H1 (cell line): ENCODE results near the gene CDRT4. TPM values are rescaled to one million over a fixed set of nuclear protein-coding genes. Genes with fewer than 3 reads are reported as not detected.

Experiments
- CTCF ChIA-PET: fragments of 300-600 bp; sonication (Branson Sonifier 250); formaldehyde crosslinking; loops from one replicate; lab custom pipeline; 2021; ENCODE audit not compliant: partially characterized antibody; lab: Charles Lee
- POLR2A ChIA-PET: fragments of 300-600 bp; sonication (Branson Sonifier 250); formaldehyde crosslinking; loops from one replicate; lab custom pipeline; 2021; ENCODE audit warnings: inconsistent platforms; ENCODE audit not compliant: partially characterized antibody; lab: Charles Lee
- DNase-seq, 2 experiments: peaks; one replicate each; pipeline versions ENCODE4 v3.0.0 to v3.0.0-alpha.2; 2010 to 2022; ENCODE audit warnings: low spot score in 2 of 2, low read depth in 1 of 2, mixed read lengths in 1 of 2
- FAIRE-seq: peaks from 2 replicates; lab custom pipeline; 2011; peaks lifted over from hg19 to GRCh38; lab: Jason Lieb, UNC
- H2AFZ ChIP-seq: 2 replicates; pipeline ENCODE4 v1.8.1; 2012; ENCODE audit warnings: low read length, inconsistent platforms
- H2AK5ac ChIP-seq: 2 replicates; pipeline ENCODE4 v1.6.1; 2013; ENCODE audit warnings: low read depth, low read length
- H2BK120ac ChIP-seq: replicated peaks from 2 replicates; pipeline ENCODE3; 2013; ENCODE audit warnings: low read depth, low read length, inconsistent platforms
- H2BK12ac ChIP-seq: 2 replicates; pipeline ENCODE4 v1.6.1; 2013; ENCODE audit warnings: low read depth, low read length
- H2BK15ac ChIP-seq: 2 replicates; pipeline ENCODE4 v1.6.1; 2013; ENCODE audit warnings: low read length
- H2BK20ac ChIP-seq: 2 replicates; pipeline ENCODE4 v1.6.1; 2013; ENCODE audit warnings: low read length
- H2BK5ac ChIP-seq: 2 replicates; pipeline ENCODE4 v1.6.1; 2013; ENCODE audit warnings: low read depth, low read length
- H3K14ac ChIP-seq: 2 replicates; pipeline ENCODE4 v1.6.1; 2013; ENCODE audit warnings: inconsistent platforms; ENCODE audit not compliant: insufficient read length
- H3K18ac ChIP-seq: 2 replicates; pipeline ENCODE4 v1.6.1; 2013; ENCODE audit warnings: low read length; ENCODE audit errors: extremely low read depth
- H3K23ac ChIP-seq: 2 replicates; pipeline ENCODE4 v1.6.1; 2013; ENCODE audit warnings: inconsistent platforms; ENCODE audit not compliant: insufficient read length
- H3K23me2 ChIP-seq: 2 replicates; pipeline ENCODE4 v1.6.1; 2013; ENCODE audit warnings: low read depth, low read length
- H3K27ac ChIP-seq: 2 replicates; pipeline ENCODE4 v1.6.1; 2011; ENCODE audit warnings: low read depth, low read length, inconsistent platforms
- H3K27me3 ChIP-seq, 4 experiments: replicated peaks in 1 of 4; 1 replicate in 1 of 4; 2 replicates in 3 of 4; pipeline versions ENCODE4 v1.6.1 to v1.8.1; 2011 to 2013; ENCODE audit warnings: low read length in 3 of 4, mild to moderate bottlenecking in 3 of 4, inconsistent platforms in 2 of 4, mixed read lengths in 2 of 4, moderate library complexity in 1 of 4; ENCODE audit not compliant: control insufficient read depth in 3 of 4, insufficient read depth in 3 of 4; ENCODE audit errors: extremely low read depth in 1 of 4
- H3K36me3 ChIP-seq, 4 experiments: 2 replicates each; pipeline versions ENCODE4 v1.6.1 to v1.8.1; 2011 to 2013; ENCODE audit warnings: mild to moderate bottlenecking in 4 of 4, low read length in 3 of 4, moderate library complexity in 2 of 4, control low read depth in 1 of 4, inconsistent platforms in 1 of 4; ENCODE audit not compliant: insufficient read depth in 4 of 4, control insufficient read depth in 2 of 4
- H3K4ac ChIP-seq: replicated peaks from 2 replicates; pipeline ENCODE3; 2013; ENCODE audit warnings: low read length, low read depth, mixed read lengths, inconsistent platforms; ENCODE audit not compliant: insufficient read length
- H3K4me1 ChIP-seq, 4 experiments: replicated peaks in 1 of 4; 1 replicate in 1 of 4; 2 replicates in 3 of 4; pipeline versions ENCODE4 v1.6.1 to v1.8.1; 2011 to 2013; ENCODE audit warnings: low read length in 3 of 4, inconsistent platforms in 2 of 4, mixed read lengths in 1 of 4; ENCODE audit not compliant: insufficient read depth in 4 of 4, control insufficient read depth in 3 of 4
- H3K4me2 ChIP-seq, 2 experiments: 2 replicates each; pipeline versions ENCODE4 v1.6.1 to v1.8.1; 2011 to 2013; ENCODE audit warnings: low read depth in 2 of 2, low read length in 2 of 2, control low read depth in 1 of 2, inconsistent platforms in 1 of 2, mild to moderate bottlenecking in 1 of 2; ENCODE audit not compliant: insufficient read depth in 1 of 2
- H3K4me3 ChIP-seq, 4 experiments: fragments of 200-600, 300-600 bp in 1 of 4; sonication (generic), shearing (Covaris generic), sonication (Bioruptor Twin) in 1 of 4; 2 replicates each; pipeline versions ENCODE4 v1.5.1 to v1.8.1; 2011 to 2016; ENCODE audit warnings: low read length in 4 of 4, low read depth in 3 of 4, control low read depth in 2 of 4, inconsistent platforms in 2 of 4, mild to moderate bottlenecking in 2 of 4, mixed read lengths in 1 of 4, moderate library complexity in 1 of 4; ENCODE audit not compliant: insufficient read depth in 2 of 4; ENCODE audit errors: extremely low read depth in 1 of 4
- H3K56ac ChIP-seq: replicated peaks from 2 replicates; pipeline ENCODE3; 2013; ENCODE audit warnings: low read depth, mild to moderate bottlenecking, mixed read lengths, low read length, inconsistent platforms; ENCODE audit not compliant: insufficient read length
- H3K79me1 ChIP-seq: 2 replicates; pipeline ENCODE4 v1.6.1; 2013; ENCODE audit warnings: low read depth, low read length, control low read depth
- H3K79me2 ChIP-seq, 2 experiments: 2 replicates each; pipeline versions ENCODE4 v1.6.1 to v1.8.1; 2012 to 2013; ENCODE audit warnings: low read length in 2 of 2, mild to moderate bottlenecking in 2 of 2, inconsistent platforms in 1 of 2; ENCODE audit not compliant: insufficient read depth in 2 of 2, control insufficient read depth in 1 of 2
- H3K9ac ChIP-seq, 4 experiments: replicated peaks in 1 of 4; 1 replicate in 1 of 4; 2 replicates in 3 of 4; pipeline versions ENCODE4 v1.6.1 to v1.8.1; 2011 to 2013; ENCODE audit warnings: low read depth in 3 of 4, low read length in 3 of 4, control low read depth in 2 of 4, mild to moderate bottlenecking in 2 of 4, moderate library complexity in 2 of 4, inconsistent platforms in 1 of 4; ENCODE audit errors: extremely low read depth in 1 of 4
- H3K9me3 ChIP-seq, 2 experiments: 2 replicates each; pipeline versions ENCODE4 v1.6.1 to v1.8.1; 2012 to 2013; ENCODE audit warnings: mild to moderate bottlenecking in 2 of 2, moderate library complexity in 2 of 2, control low read depth in 1 of 2, inconsistent platforms in 1 of 2, low read depth in 1 of 2, low read length in 1 of 2, mixed read lengths in 1 of 2; ENCODE audit not compliant: insufficient read depth in 2 of 2
- H4K20me1 ChIP-seq, 2 experiments: replicated peaks in 1 of 2; 2 replicates each; pipeline versions ENCODE3 to v1.8.1; 2011 to 2013; ENCODE audit warnings: inconsistent platforms in 2 of 2, low read length in 2 of 2, mild to moderate bottlenecking in 1 of 2; ENCODE audit not compliant: insufficient read depth in 2 of 2, control insufficient read depth in 1 of 2
- H4K5ac ChIP-seq: 2 replicates; pipeline ENCODE4 v1.6.1; 2013; ENCODE audit warnings: low read length, low read depth, mixed read lengths, inconsistent platforms; ENCODE audit not compliant: insufficient read length
- H4K8ac ChIP-seq: 2 replicates; pipeline ENCODE4 v1.8.0; 2013; ENCODE audit warnings: mild to moderate bottlenecking, moderate library complexity, low read length, inconsistent platforms; ENCODE audit not compliant: insufficient read depth; ENCODE audit errors: extremely low read depth
- H4K91ac ChIP-seq: replicated peaks from 2 replicates; pipeline ENCODE3; 2013; ENCODE audit warnings: low read length, mixed read lengths, inconsistent platforms; ENCODE audit not compliant: insufficient read length
- BRCA1 ChIP-seq: IDR thresholded peaks from 2 replicates; pipeline ENCODE4 v1.6.1; 2012; ENCODE audit warnings: low read depth, low read length, improper control_type of control experiment
- CBX5 ChIP-seq: fragments of 300-800, 300-1000 bp; sonication (generic); IDR thresholded peaks from 2 replicates; pipeline ENCODE4 v1.7.1; 2016; ENCODE audit warnings: antibody characterized with exemption, low read length, low read depth
- CREB1 ChIP-seq: IDR thresholded peaks from 2 replicates; pipeline ENCODE4 v1.6.1; 2012; ENCODE audit warnings: inconsistent platforms
- HDAC2 ChIP-seq, 2 experiments: fragments of 300-600 bp in 1 of 2; sonication (generic) in 1 of 2; IDR thresholded peaks; 2 replicates each; pipeline ENCODE4 v1.6.1; 2011 to 2012; ENCODE audit warnings: low read depth in 2 of 2, low read length in 2 of 2, mild to moderate bottlenecking in 2 of 2, moderate library complexity in 2 of 2, borderline replicate concordance in 1 of 2, inconsistent platforms in 1 of 2
- KDM5A ChIP-seq: fragments of 200-600 bp; IDR thresholded peaks from 2 replicates; pipeline ENCODE4 v1.7.1; 2012; ENCODE audit warnings: mild to moderate bottlenecking, low read length, inconsistent platforms, mixed read lengths
- POU5F1 ChIP-seq: IDR thresholded peaks from 2 replicates; pipeline ENCODE4 v1.6.1; 2011; ENCODE audit warnings: low read depth, mild to moderate bottlenecking, low read length, moderate library complexity
- TBP ChIP-seq: IDR thresholded peaks from 2 replicates; pipeline ENCODE4 v1.6.1; 2011; ENCODE audit warnings: low read depth, low read length, improper control_type of control experiment
- TEAD4 ChIP-seq: IDR thresholded peaks from 2 replicates; pipeline ENCODE4 v1.6.1; 2012; ENCODE audit warnings: low read depth, low read length, inconsistent platforms, mixed read lengths
- ZNF274 ChIP-seq: IDR thresholded peaks from 2 replicates; pipeline ENCODE4 v1.7.0; 2012; ENCODE audit warnings: low read length, borderline replicate concordance; ENCODE audit errors: extremely low read depth
- WGBS, 2 experiments: shearing (Covaris generic) in 1 of 2; methylation state at CpG; one replicate each; pipeline versions ENCODE4 v1.1.6 to v1.1.7; 2013 to 2015; ENCODE audit warnings: low lambda C conversion rate in 2 of 2, mixed read lengths in 2 of 2, inconsistent platforms in 1 of 2, low coverage in 1 of 2, missing lambda C conversion rate in 1 of 2; ENCODE audit not compliant: insufficient replicate concordance in 2 of 2, insufficient coverage in 1 of 2, insufficient read length in 1 of 2; ENCODE audit errors: extremely low coverage in 1 of 2, missing lambda C conversion rate in 1 of 2; 5-methylcytosine and 5-hydroxymethylcytosine counted together
- polyA plus RNA-seq, 7 experiments: library from polyadenylated mRNA; depleted of rRNA in 3 of 7; stranded (reverse) in 5 of 7; unstranded in 2 of 7; fragments of >200 nt in 5 of 7; fragments of 200-250 nt in 2 of 7; gene quantifications; 1 replicate in 5 of 7; 2 replicates in 1 of 7; 4 replicates in 1 of 7; pipeline versions ENCODE4 v1.2.1 to v1.2.3, GENCODE V29; 2011 to 2013; ENCODE audit warnings: missing spikeins in 2 of 7, mixed read lengths in 2 of 7
- total RNA-seq: library from RNA; stranded (reverse); fragmentation: NEBNext Ultra II Directional; extraction: Animal tissue kit (Norgen Biotek cat#: 25700); gene quantifications from 2 replicates; pipeline ENCODE4 v1.2.1, GENCODE V29; 2021
- TF ChIP-seq, protein P1 (sequence below): IDR thresholded peaks from 2 replicates; pipeline ENCODE4 v1.6.1; 2012; ENCODE audit warnings: inconsistent platforms
- TF ChIP-seq, protein P2 (sequence below): IDR thresholded peaks from 2 replicates; pipeline ENCODE4 v1.6.1; 2011; ENCODE audit warnings: low read depth, mild to moderate bottlenecking, low read length; ENCODE audit not compliant: insufficient read depth

Gene CDRT4
- total and polyA plus RNA-seq, 2 of the 8 experiments (the other 6 are each of a cell fraction or from before 2014, with no cell fraction given), result 2.6 to 5.6 TPM

DNA sequence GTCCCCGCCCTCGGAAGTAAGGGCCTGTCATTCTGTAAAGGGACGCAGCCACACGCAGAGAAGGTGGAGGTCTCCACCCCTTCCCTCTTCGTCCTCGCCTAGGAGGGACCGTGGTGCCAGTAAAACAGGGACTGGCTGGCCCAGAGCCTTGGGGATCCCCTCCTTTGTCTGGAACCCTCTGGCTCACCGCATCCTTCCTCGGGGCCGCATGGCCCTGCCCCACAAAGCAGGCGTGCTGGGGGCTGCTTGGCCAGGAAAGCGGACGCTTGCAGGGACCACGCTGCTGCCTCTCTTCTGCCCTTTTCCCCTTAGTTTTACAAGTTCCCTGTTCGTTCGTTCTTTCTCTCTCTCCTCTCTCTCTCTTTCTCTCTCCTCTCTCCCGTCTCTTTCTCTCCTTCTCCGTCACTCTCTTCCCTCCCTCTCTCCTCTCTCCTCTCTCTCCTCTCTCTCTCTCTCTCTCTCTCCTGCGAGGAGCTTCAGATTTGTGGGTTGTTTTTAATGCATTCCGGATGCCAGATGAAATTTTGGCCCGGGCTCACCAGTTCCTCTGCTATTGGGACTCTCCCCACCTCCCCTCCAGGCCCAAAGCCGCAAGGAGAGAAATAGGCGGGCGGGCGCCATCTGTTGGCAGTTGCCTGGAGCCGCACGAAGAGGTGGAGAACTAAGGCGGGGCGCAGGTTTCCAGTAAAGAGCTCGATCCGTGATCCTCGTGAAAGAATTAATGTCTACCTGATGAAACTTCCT lies 35.1 kb upstream of the CDRT4 start:
- peak; percentile 56 to 92 for DNase-seq
- no peak overlapping the region for H2AFZ ChIP-seq
- POLR2A ChIA-PET, result interaction anchor here (0.8 to 2.1 kb wide), 10 partner anchors 9 to 241 kb away, joined by 3 to 6 read pairs (median 4); no protein-coding TSS in a partner anchor
- TF ChIP-seq TBP (no peak), POU5F1 (no peak), KDM5A (no peak), TEAD4 (no peak), ZNF274 (no peak), CREB1 (peak; percentile 7; the same call in 1 of the 2 replicates), CBX5 (no peak), BRCA1 (no peak), HDAC2 (IDR thresholded peaks at IDR 0.05; ENCODE audit: borderline replicate concordance in 1 of 2, low read depth in 2 of 2, low read length in 2 of 2) (no peak)
- TF ChIP-seq, protein P1, sequence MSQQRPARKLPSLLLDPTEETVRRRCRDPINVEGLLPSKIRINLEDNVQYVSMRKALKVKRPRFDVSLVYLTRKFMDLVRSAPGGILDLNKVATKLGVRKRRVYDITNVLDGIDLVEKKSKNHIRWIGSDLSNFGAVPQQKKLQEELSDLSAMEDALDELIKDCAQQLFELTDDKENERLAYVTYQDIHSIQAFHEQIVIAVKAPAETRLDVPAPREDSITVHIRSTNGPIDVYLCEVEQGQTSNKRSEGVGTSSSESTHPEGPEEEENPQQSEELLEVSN, result no peak
- TF ChIP-seq, protein P2, sequence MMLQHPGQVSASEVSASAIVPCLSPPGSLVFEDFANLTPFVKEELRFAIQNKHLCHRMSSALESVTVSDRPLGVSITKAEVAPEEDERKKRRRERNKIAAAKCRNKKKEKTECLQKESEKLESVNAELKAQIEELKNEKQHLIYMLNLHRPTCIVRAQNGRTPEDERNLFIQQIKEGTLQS, result no peak

More for the DNA sequence above, 35.1 kb upstream of the CDRT4 start:
- no peak overlapping the region for H2AK5ac ChIP-seq
- no peaks in the 10 kb centered on the region for H3K27me3 ChIP-seq
- H3K56ac ChIP-seq, result no peak overlapping the region
- no peak overlapping the region for H2BK20ac ChIP-seq
- peak overlapping the region; percentile 21 for H4K5ac ChIP-seq
- WGBS, 2 experiments, result 49% methylated on average over 30 of the region's 32 CpGs; no CpG with 5 or more reads in 1 of the 2 experiments
- H3K9me3 ChIP-seq, result no peaks in the 10 kb centered on the region
- peak overlapping the region; percentile 6 to 40; a peak in 2 of 4 replicates for H3K4me2 ChIP-seq
- H2BK12ac ChIP-seq, result no peak overlapping the region
- H3K18ac ChIP-seq, result peak overlapping the region; percentile 71
- no peak overlapping the region for H3K14ac ChIP-seq
- no peaks in the 10 kb centered on the region; a peak in 1 of 8 replicates for H3K36me3 ChIP-seq
- CTCF ChIA-PET, result interaction anchor here (0.6 to 7.3 kb wide), 56 partner anchors 8 to 1021 kb away, joined by 3 to 87 read pairs (median 5); partner anchors contain the start of gene PMP22
- H2BK15ac ChIP-seq, result no peak overlapping the region; the same call in 1 of the 2 replicates
- H4K91ac ChIP-seq, result peak overlapping the region; percentile 34
- FAIRE-seq, result no peak
- H3K23ac ChIP-seq, result no peak overlapping the region
- peak overlapping the region; percentile 32 for H3K4ac ChIP-seq
- peak overlapping the region; percentile 23; the same call in 1 of the 2 replicates for H2BK5ac ChIP-seq
- no peaks in the 10 kb centered on the region for H3K79me2 ChIP-seq
- no peak overlapping the region for H2BK120ac ChIP-seq
- H3K79me1 ChIP-seq, result no peaks in the 10 kb centered on the region
- no peaks in the 10 kb centered on the region for H4K20me1 ChIP-seq
- H3K4me1 ChIP-seq, result peaks cover 0 to 5% (median 3%) of the 10 kb centered on the region in 4 experiments; a peak in 4 of 7 replicates
- H3K9ac ChIP-seq, result no peak overlapping the region
- no peaks in the 10 kb centered on the region for H3K23me2 ChIP-seq
- H4K8ac ChIP-seq, result peak overlapping the region; percentile 81; the same call in 1 of the 2 replicates
- peak overlapping the region in 1 of 4 experiments; percentile 33; a peak in 1 of 8 replicates for H3K4me3 ChIP-seq
- H3K27ac ChIP-seq, result no peak overlapping the region
